ENCODE data around the gene CAPN2.
"Not testable (repeated sequence)": the region's sequence is repeated elsewhere in the genome, so short reads cannot be mapped to it uniquely, and the experiment has no call there.

CAPN2 gene

GRCh38 chr1:223738465-223739365, 26.4 kb downstream of the CAPN2 start:
- no peak overlapping the region for H3K4me3 ChIP-seq (ENCODE audit: low read depth, low read length)

- no peak overlapping the region for H3K4me3 ChIP-seq (ENCODE audit: low read depth, low read length)
Observed at GRCh38 chr1:223739366-223740037, 27.2 kb downstream of the CAPN2 start.

- not testable (repeated sequence) for H3K4me3 ChIP-seq (ENCODE audit: low read depth, low read length)
Observed at GRCh38 chr1:223740038-223740736, 27.8 kb downstream of the CAPN2 start.

- H3K4me3 ChIP-seq (ENCODE audit: low read depth, low read length) = no peak overlapping the region
Observed at GRCh38 chr1:223741861-223742260, 29.5 kb downstream of the CAPN2 start.

- no peak overlapping the region for H3K4me3 ChIP-seq (ENCODE audit: low read depth, low read length)
Observed at GRCh38 chr1:223742856-223743517, 30.6 kb downstream of the CAPN2 start.

- no peak overlapping the region for H3K4me3 ChIP-seq (ENCODE audit: low read depth, low read length)
Observed at GRCh38 chr1:223745731-223746130, 33.4 kb downstream of the CAPN2 start.

GRCh38 chr1:223747838-223748335, 35.5 kb downstream of the CAPN2 start:
- H3K4me3 ChIP-seq (ENCODE audit: low read depth, low read length) = no peak overlapping the region

GRCh38 chr1:223748405-223748772, 36.0 kb downstream of the CAPN2 start:
- peak overlapping the region; percentile 59 for H3K4me3 ChIP-seq (ENCODE audit: low read depth, low read length)

- H3K4me3 ChIP-seq (ENCODE audit: low read depth, low read length) = peak overlapping the region; percentile 59
Observed at GRCh38 chr1:223748773-223749733, 36.7 kb downstream of the CAPN2 start.

- H3K4me3 ChIP-seq (ENCODE audit: low read depth, low read length) = no peak overlapping the region
Observed at GRCh38 chr1:223750730-223751570, 38.6 kb downstream of the CAPN2 start.

- H3K4me3 ChIP-seq (ENCODE audit: low read depth, low read length) = no peak overlapping the region
Observed at GRCh38 chr1:223751696-223752095, 39.4 kb downstream of the CAPN2 start.

- no peak overlapping the region for H3K4me3 ChIP-seq (ENCODE audit: low read depth, low read length)
Observed at GRCh38 chr1:223752721-223753515, 40.6 kb downstream of the CAPN2 start.

GRCh38 chr1:223754681-223755431, 42.5 kb downstream of the CAPN2 start:
- H3K4me3 ChIP-seq (ENCODE audit: low read depth, low read length) = no peak overlapping the region

GRCh38 chr1:223755432-223755792, 43.1 kb downstream of the CAPN2 start:
- no peak overlapping the region for H3K4me3 ChIP-seq (ENCODE audit: low read depth, low read length)

GRCh38 chr1:223755992-223756775, 43.8 kb downstream of the CAPN2 start:
- H3K4me3 ChIP-seq (ENCODE audit: low read depth, low read length) = no peak overlapping the region

GRCh38 chr1:223756806-223757700, 44.7 kb downstream of the CAPN2 start:
- H3K4me3 ChIP-seq (ENCODE audit: low read depth, low read length) = no peak overlapping the region

Measured in iPS-11a (cell line).